Smooth muscle cell (in vitro differentiated cells): Measurements from ENCODE around the gene KCNA5. TPM values are rescaled to one million over a fixed set of nuclear protein-coding genes. Genes with fewer than 3 reads are reported as not detected.

ENCODE experiments used
- DNase-seq: peaks from one replicate; lab custom pipeline; 2025; ENCODE audit not compliant: unreplicated experiment; lab: John Stamatoyannopoulos, UW
- H2AFZ ChIP-seq: fragments of 200-600 bp; sonication (generic); 2 replicates; pipeline ENCODE4 v1.6.0; 2016; ENCODE audit warnings: antibody characterized with exemption, low read depth, mild to moderate bottlenecking
- H3F3A ChIP-seq: fragments of 200-600 bp; sonication (generic); 2 replicates; pipeline ENCODE4 v1.6.0; 2017; ENCODE audit warnings: antibody characterized with exemption, low read depth
- H3K27ac ChIP-seq: fragments of 200-600 bp; sonication (generic); 2 replicates; pipeline ENCODE4 v1.5.1; 2016; ENCODE audit warnings: low read depth, mild to moderate bottlenecking
- H3K27me3 ChIP-seq: fragments of 200-600 bp; sonication (generic); 2 replicates; pipeline ENCODE4 v1.6.1; 2016; ENCODE audit warnings: low read depth, mild to moderate bottlenecking
- H3K36me3 ChIP-seq: fragments of 200-600 bp; sonication (generic); 2 replicates; pipeline ENCODE4 v1.5.1; 2016; ENCODE audit warnings: low read depth
- H3K4me1 ChIP-seq: fragments of 200-600 bp; sonication (generic); 2 replicates; pipeline ENCODE4 v1.5.1; 2016; ENCODE audit warnings: low read depth
- H3K4me2 ChIP-seq: fragments of 200-600 bp; sonication (generic); 2 replicates; pipeline ENCODE4 v1.6.0; 2016; ENCODE audit warnings: mild to moderate bottlenecking
- H3K4me3 ChIP-seq: fragments of 200-600 bp; sonication (generic); 2 replicates; pipeline ENCODE4 v1.5.1; 2016; ENCODE audit warnings: mild to moderate bottlenecking
- H3K79me2 ChIP-seq: fragments of 200-600 bp; sonication (generic); 2 replicates; pipeline ENCODE4 v1.6.0; 2016; ENCODE audit warnings: low read depth, mild to moderate bottlenecking
- H3K9ac ChIP-seq: fragments of 200-600 bp; sonication (generic); 2 replicates; pipeline ENCODE4 v1.6.0; 2016; ENCODE audit warnings: low read depth
- H3K9me3 ChIP-seq: fragments of 200-600 bp; sonication (generic); replicated peaks from 2 replicates; pipeline ENCODE4 v1.5.1; 2016; ENCODE audit warnings: low read depth
- H4K20me1 ChIP-seq: fragments of 200-600 bp; sonication (generic); 2 replicates; pipeline ENCODE4 v1.6.0; 2016; ENCODE audit warnings: low read depth
- CTCF ChIP-seq: fragments of 200-600 bp; sonication (generic); IDR thresholded peaks from 2 replicates; pipeline ENCODE4 v1.5.1; 2017; ENCODE audit warnings: borderline replicate concordance, mild to moderate bottlenecking, antibody characterized with exemption; ENCODE audit not compliant: insufficient read depth, poor library complexity, severe bottlenecking
- WGBS: methylation state at CpG from one replicate; pipeline ENCODE4 v1.1.7; 2016; ENCODE audit warnings: low lambda C conversion rate; 5-methylcytosine and 5-hydroxymethylcytosine counted together
- polyA plus RNA-seq: library from polyadenylated mRNA; unstranded; fragments of >200 nt; fragmentation: Nextera tagmentation; extraction: Ambion mirVana; gene quantifications from 2 replicates; pipeline ENCODE4 v1.2.1, GENCODE V29; 2016
- total RNA-seq: library from RNA; depleted of rRNA; stranded (reverse); fragments of >200 nt; gene quantifications from 2 replicates; pipeline ENCODE4 v1.2.3, GENCODE V29; 2014

KCNA5 gene
- total and polyA plus RNA-seq, 2 experiments from 2014 or later, result not detected

DNA sequence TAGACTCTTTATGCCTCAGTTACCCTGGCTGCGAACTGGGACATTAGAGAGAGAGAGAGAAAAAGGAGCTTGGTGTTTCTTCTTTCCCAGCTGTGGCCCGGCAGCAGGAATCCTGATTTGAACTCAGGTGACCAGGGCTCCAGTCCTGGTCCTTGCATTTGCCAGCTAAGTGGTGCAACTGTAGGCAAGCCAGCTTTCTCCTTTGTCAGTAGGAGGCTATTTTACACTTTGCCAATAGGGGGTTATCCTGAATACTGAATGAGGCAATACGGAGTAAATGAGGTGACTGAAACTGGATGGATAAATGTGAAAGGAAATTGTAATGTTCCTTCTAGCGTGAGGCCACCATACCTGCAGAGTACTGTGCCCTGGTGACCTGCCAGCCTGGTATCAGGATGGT lies 27.8 kb downstream of the KCNA5 start:
- no peak overlapping the region for H3K27ac ChIP-seq
- no peak overlapping the region for H3K4me3 ChIP-seq
- H3K9ac ChIP-seq, result no peak overlapping the region
- H3F3A ChIP-seq, result no peaks in the 10 kb centered on the region
- H4K20me1 ChIP-seq, result no peaks in the 10 kb centered on the region
- no peak overlapping the region for H2AFZ ChIP-seq
- H3K27me3 ChIP-seq, result peaks cover 3% of the 10 kb centered on the region
- H3K36me3 ChIP-seq, result no peaks in the 10 kb centered on the region
- DNase-seq, result no peak
- WGBS, result 83% methylated on average over 4 of the region's 4 CpGs
- no peak overlapping the region for H3K4me2 ChIP-seq
- no peaks in the 10 kb centered on the region for H3K9me3 ChIP-seq
- no peak for TF ChIP-seq CTCF
- no peaks in the 10 kb centered on the region for H3K79me2 ChIP-seq
- H3K4me1 ChIP-seq, result peaks cover 7% of the 10 kb centered on the region

- no peaks in the 10 kb centered on the region for H3K36me3 ChIP-seq
- H3K4me1 ChIP-seq, result peaks cover 7% of the 10 kb centered on the region
- H3K27ac ChIP-seq, result no peak overlapping the region
- no peak for TF ChIP-seq CTCF
- no peaks in the 10 kb centered on the region for H3K79me2 ChIP-seq
- WGBS, result 86% methylated on average over 5 of the region's 5 CpGs
- H3F3A ChIP-seq, result no peaks in the 10 kb centered on the region
- DNase-seq, result no peak
- no peak overlapping the region for H3K9ac ChIP-seq
- no peaks in the 10 kb centered on the region for H3K9me3 ChIP-seq
- no peak overlapping the region for H2AFZ ChIP-seq
- H4K20me1 ChIP-seq, result no peaks in the 10 kb centered on the region
- H3K4me2 ChIP-seq, result no peak overlapping the region
- H3K4me3 ChIP-seq, result no peak overlapping the region
- H3K27me3 ChIP-seq, result peaks cover 3% of the 10 kb centered on the region
Measured at GRCh38 chr12:5072311-5072710, 28.6 kb downstream of the KCNA5 start.

DNA sequence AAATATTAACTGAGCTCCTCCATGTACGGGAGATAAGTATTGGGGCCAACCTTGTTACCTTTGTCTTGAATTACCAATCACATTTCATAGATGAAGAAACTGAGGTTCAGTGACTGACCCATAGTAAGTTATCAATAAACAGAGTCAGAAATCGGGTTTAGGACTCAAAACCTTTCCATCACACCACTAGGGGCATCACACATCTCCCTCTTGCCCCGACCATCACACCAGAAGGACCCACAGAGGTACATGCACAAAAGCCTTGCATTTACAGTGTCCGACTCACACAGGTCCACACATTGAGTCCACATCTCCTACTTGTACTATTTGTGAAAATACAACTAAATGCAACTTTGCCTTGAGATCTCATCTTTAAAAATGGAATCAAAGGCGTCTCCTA lies 29.4 kb downstream of the KCNA5 start:
- no peak overlapping the region for H3K4me2 ChIP-seq
- H3K79me2 ChIP-seq, result no peaks in the 10 kb centered on the region
- no peaks in the 10 kb centered on the region for H3K36me3 ChIP-seq
- peaks cover 3% of the 10 kb centered on the region for H3K27me3 ChIP-seq
- no peak for DNase-seq
- WGBS, result 82% methylated on average over 5 of the region's 5 CpGs
- H3K9ac ChIP-seq, result no peak overlapping the region
- no peaks in the 10 kb centered on the region for H3F3A ChIP-seq
- peak; percentile 4 for TF ChIP-seq CTCF
- H3K4me3 ChIP-seq, result no peak overlapping the region
- no peak overlapping the region for H3K27ac ChIP-seq
- no peaks in the 10 kb centered on the region for H4K20me1 ChIP-seq
- H3K9me3 ChIP-seq, result no peaks in the 10 kb centered on the region
- peaks cover 7% of the 10 kb centered on the region for H3K4me1 ChIP-seq
- H2AFZ ChIP-seq, result no peak overlapping the region

GRCh38 chr12:5073853-5074252 lies 30.2 kb downstream of the KCNA5 start:
- Histone ChIP-seq H3K9me3 (no peaks in the 10 kb centered on the region), H3K4me1 (peaks cover 7% of the 10 kb centered on the region), H3K27me3 (peaks cover 3% of the 10 kb centered on the region), H3F3A (no peaks in the 10 kb centered on the region), H3K4me3 (no peak overlapping the region), H3K36me3 (no peaks in the 10 kb centered on the region), H4K20me1 (no peaks in the 10 kb centered on the region), H2AFZ (no peak overlapping the region), H3K9ac (no peak overlapping the region), H3K27ac (no peak overlapping the region), H3K4me2 (no peak overlapping the region), H3K79me2 (no peaks in the 10 kb centered on the region)
- 65% methylated on average over 1 of the region's 1 CpG for WGBS
- DNase-seq, result no peak
- TF ChIP-seq CTCF, result peak; percentile 37
